Measurements from ENCODE around the gene ETV3.

GRCh38 chr1:157104598-157105293 lies 33.4 kb downstream of the ETV3 start:
- no peak for TF ChIP-seq CTCF (IDR thresholded peaks at IDR 0.05)
- TF ChIP-seq EP300 (IDR thresholded peaks at IDR 0.05): no peak
- TF ChIP-seq POLR2A (IDR thresholded peaks at IDR 0.05): no peak
- TF ChIP-seq POLR2AphosphoS5 (IDR thresholded peaks at IDR 0.05): no peak

All from stomach (tissue), 4 donors.